ENCODE measurements around the gene RTEL1. TPM values are rescaled to one million over a fixed set of nuclear protein-coding genes. Genes with fewer than 3 reads are reported as not detected.

The RTEL1 gene
- total and polyA plus RNA-seq, 9 of the 15 experiments (the other 6 are each of a cell fraction or from before 2014, with no cell fraction given): 0.36 to 61.0 (median 17.9) TPM

- TF ChIP-seq FOXP4 (CRISPR knock-in tag; IDR thresholded peaks at IDR 0.05; ENCODE audit: borderline replicate concordance): no peak
- TF ChIP-seq THRAP3 (IDR thresholded peaks at IDR 0.05; ENCODE audit: borderline replicate concordance): no peak
- no peak for TF ChIP-seq EP300 (IDR thresholded peaks at IDR 0.05; ENCODE audit: low read length)
- TF ChIP-seq XRCC4 (IDR thresholded peaks at IDR 0.05; ENCODE audit: extremely low read depth, insufficient read depth, insufficient read length): no peak
- TF ChIP-seq CEBPB (tag; IDR thresholded peaks at IDR 0.05): no peak
- TF ChIP-seq STAT6 (CRISPR knock-in tag; IDR thresholded peaks at IDR 0.05): no peak
- TF ChIP-seq BRF2 (IDR thresholded peaks at IDR 0.05; ENCODE audit: borderline replicate concordance, insufficient read depth, insufficient read length): no peak
- TF ChIP-seq ZNF354B (CRISPR knock-in tag; IDR thresholded peaks at IDR 0.05): no peak
- no peak for TF ChIP-seq NFYB (IDR thresholded peaks at IDR 0.05; ENCODE audit: extremely low read depth, insufficient read length)
- no peak for TF ChIP-seq MCM2 (IDR thresholded peaks at IDR 0.05; ENCODE audit: low read depth)
- TF ChIP-seq ZNF280A (IDR thresholded peaks at IDR 0.05; ENCODE audit: low read depth, partially characterized antibody): no peak
- peak; percentile 74; the same call in 1 of the 2 replicates for TF ChIP-seq E2F1 (CRISPR knock-in tag; IDR thresholded peaks at IDR 0.05)
- no peak for TF ChIP-seq ZFPM2 (CRISPR knock-in tag; IDR thresholded peaks at IDR 0.05)
- no peak for TF ChIP-seq SLC30A9 (CRISPR knock-in tag; IDR thresholded peaks at IDR 0.05)
- TF ChIP-seq PYGO2 (tag; IDR thresholded peaks at IDR 0.05): no peak
- TF ChIP-seq GABPB1 (CRISPR knock-in tag; IDR thresholded peaks at IDR 0.05): peak; percentile 91
- TF ChIP-seq E2F3 (CRISPR knock-in tag; IDR thresholded peaks at IDR 0.05): no peak
- TF ChIP-seq HDAC1 (IDR thresholded peaks at IDR 0.05): peak in 1 of 2 experiments; percentile 61; a peak in 2 of 4 replicates
- TF ChIP-seq ZNF830 (CRISPR knock-in tag; IDR thresholded peaks at IDR 0.05): no peak
- TF ChIP-seq ZNF347 (CRISPR knock-in tag; IDR thresholded peaks at IDR 0.05; ENCODE audit: low read depth): no peak
Measured at GRCh38 chr20:63707558-63708300, 49.6 kb downstream of the RTEL1 start, which contains the start of the genes ARFRP1 and ZGPAT (continued).
